Stimulated activated CD4-positive, alpha-beta T cell treated with anti-CD3 and anti-CD28 coated beads, Interleukin-1b, Interleukin-23, amount 100 ng/mL, for 48 hours (primary cell): ENCODE data around the gene SFTPB.

Source experiments
- DNase-seq: peaks from one replicate; pipeline ENCODE4 v3.0.0-alpha.2; 2020

Gene SFTPB

DNA sequence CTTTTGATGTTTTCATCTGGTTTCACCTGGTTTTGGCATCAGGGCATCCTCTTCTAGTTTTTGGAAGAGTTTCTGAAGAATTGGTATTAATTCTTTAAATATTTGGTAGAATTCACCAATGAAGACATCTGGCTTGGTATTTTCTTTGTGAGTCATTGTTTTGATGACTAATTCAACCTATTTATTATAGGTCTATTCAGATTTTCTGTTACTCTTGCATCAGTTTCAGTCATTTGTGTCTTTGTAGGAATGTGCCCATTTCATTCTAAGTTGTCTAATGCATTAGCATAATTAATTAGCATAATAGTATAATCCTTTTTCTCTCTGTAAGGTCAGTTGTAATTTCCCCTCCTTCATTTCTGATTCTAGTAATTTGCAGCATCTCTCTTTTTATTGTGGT lies 34.2 kb upstream of the SFTPB start:
- no peak for DNase-seq

GRCh38 chr2:85699325-85699724 lies 31.3 kb upstream of the SFTPB start:
- DNase-seq, result no peak

DNA sequence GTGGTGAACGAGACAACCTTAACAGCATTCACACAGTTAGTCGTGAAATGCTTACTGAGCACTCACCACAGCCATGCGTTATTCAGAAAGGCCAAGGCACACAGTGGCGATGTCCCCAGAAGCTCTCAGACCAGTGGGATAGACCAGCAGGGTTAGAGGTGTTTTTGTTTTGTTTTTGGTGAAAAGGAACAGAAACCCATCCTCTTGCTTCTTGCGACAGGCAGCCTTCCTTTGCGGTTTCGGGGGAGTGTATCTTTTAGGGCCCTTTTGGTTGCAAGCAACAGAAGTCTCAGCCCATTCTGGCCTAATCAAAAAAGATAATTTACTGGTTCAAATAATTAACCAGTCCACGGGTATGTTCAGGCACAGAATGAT lies 30.9 kb upstream of the SFTPB start:
- no peak for DNase-seq

- no peak for DNase-seq
These were observed 30.3 kb upstream of the SFTPB start for GRCh38 chr2:85698184-85698879.

DNA sequence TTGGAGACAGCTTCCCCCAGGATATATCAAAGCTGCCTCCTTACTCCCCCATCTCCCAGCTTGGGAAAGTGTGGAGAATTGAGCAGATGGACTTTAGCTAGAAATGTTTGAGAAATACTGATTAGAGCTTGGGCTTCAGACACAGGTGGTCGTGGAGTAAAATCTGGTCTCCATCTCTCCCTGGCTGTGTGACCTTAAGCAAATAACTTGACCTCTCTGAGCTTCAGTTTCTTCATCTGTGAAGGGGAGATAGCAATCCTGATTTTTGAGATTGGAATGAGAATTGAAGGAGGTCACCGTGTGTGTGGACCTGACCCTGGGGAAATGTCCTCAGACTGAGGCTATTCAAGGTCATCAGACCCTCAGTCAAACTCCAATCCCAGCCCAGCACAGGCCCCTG lies 29.7 kb upstream of the SFTPB start:
- no peak for DNase-seq

- DNase-seq, result no peak
These were observed 29.1 kb upstream of the SFTPB start for GRCh38 chr2:85697096-85697495.

DNA sequence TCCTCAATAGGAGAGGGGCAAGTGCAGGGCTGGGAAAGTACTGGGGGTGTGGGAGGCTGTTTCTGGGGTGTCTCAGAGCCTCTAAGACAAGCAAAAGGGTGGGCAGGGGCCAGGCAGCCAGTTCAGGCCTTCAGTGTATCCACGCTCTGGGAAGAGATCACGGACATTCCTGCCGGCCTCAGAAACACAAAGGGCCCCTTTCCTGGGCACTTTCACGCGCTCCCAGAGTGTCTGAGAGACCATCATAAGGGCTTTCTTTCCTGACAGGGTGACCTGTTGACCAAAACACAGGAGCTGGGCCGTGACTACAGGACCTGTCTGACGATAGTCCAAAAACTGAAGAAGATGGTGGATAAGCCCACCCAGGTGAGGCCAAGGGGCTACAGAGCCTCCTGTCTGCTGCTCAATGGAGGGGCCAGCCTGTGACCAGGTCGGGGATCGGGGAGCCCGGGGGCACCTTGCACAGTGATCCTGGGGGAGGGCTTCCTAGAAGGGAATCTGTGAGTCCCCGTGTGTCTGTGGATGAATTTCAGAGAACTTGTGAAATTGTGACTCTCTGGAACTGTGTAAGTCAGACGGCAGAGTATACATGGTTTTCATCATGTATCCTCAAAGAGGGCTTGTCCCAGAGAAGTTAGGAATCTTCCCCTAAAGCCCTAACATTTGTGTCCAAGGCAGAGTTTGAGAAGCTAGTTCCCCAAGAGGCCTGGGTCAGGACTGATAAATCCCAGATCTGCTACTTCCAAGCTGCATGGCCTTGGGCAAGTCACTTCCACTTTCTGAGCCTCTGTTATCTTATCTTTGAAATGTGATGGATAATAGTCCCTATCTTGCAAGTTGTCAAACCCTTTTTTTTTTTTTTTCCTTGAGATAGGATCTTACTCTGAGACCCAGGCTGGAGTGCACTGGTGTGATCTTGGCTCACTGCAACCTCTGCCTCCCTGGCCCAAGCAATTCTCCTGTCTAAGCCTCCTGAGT lies 28.0 kb upstream of the SFTPB start:
- no peak for DNase-seq

DNA sequence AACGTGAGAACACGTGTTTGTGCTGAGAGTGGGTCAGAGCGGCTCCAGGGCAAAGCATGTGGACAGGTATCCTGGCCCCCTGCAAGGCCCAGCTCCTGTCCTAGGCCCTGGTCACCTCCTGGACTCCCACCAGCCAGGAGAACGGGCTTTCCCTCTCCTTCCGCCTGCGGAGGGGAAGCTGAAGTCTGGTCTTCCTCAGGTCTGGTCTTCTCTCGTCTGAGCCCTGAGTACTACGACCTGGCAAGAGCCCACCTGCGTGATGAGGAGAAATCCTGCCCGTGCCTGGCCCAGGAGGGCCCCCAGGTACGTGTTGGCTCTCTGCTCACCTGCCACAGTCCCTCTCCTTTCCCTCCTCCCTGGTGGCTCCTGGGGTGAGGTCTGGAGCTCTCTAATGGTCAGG lies 27.1 kb upstream of the SFTPB start:
- DNase-seq, result no peak

- no peak for DNase-seq
These were observed 26.3 kb upstream of the SFTPB start, which contains the start of gene GNLY for GRCh38 chr2:85694052-85695025. Gene GNLY (plus strand): TSS chr2:85694358. CDS start chr2:85694419, 61 bp downstream.

GRCh38 chr2:85692039-85692645 lies 24.1 kb upstream of the SFTPB start:
- no peak for DNase-seq

DNA sequence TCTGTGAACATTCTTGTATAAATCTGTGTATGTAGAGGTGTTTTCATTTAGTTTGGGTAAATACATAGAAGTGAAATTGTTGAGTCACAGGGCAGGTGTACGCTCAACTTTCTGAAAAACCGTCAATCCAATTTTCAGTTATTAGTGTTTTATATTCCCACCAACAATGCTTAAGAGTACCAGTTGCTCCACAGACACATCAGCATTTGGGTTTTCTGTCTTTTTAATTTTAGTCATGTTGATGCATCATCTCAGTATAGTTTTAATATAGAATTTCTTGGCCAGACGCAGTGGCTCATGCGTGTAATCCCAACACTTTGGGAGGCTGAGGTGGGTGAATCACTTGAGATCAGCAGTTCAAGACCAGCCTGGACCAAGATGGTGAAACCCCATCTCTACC lies 22.9 kb upstream of the SFTPB start:
- no peak for DNase-seq

DNA sequence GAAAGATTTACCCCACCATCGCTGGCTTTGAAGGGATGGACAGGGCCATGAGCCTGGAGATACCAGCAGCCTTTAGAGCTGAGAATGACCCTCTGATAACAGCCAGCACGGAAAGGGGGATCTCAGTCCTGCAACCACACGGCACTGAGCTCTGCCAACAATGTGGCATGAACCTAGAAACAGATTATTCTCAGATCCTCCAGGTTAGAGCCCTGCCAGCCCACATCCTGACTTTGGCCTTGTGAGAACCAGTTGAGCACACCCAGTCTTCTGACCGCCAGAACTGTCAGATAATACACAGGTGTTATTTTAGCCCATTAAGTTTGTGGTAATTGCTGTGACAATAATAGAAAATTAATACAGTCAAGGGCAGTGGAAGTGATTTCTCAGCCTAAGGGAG lies 16.8 kb upstream of the SFTPB start:
- no peak for DNase-seq

DNA sequence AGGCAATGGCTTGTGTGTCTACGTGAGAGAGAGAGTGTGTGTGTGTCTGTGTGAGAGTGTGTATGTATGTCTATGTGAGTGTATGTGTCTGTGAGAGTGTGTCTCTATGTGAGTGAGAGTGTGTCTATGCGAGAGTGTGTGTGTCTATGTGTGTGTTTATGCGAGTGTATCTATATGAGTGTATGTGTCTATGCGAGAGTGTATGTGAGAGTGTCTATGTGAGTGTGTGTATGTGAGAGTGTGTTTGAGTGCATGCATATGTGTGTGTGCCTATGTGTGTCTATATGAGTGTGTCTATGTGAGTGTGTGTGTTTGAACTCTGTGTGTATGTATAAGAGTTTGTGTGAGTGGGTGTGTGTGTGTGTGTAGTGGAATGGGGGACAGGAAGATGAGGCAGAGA lies 16.4 kb upstream of the SFTPB start:
- no peak for DNase-seq

GRCh38 chr2:85682378-85682777 lies 14.4 kb upstream of the SFTPB start:
- no peak for DNase-seq

GRCh38 chr2:85681776-85682175 lies 13.8 kb upstream of the SFTPB start:
- no peak for DNase-seq

DNA sequence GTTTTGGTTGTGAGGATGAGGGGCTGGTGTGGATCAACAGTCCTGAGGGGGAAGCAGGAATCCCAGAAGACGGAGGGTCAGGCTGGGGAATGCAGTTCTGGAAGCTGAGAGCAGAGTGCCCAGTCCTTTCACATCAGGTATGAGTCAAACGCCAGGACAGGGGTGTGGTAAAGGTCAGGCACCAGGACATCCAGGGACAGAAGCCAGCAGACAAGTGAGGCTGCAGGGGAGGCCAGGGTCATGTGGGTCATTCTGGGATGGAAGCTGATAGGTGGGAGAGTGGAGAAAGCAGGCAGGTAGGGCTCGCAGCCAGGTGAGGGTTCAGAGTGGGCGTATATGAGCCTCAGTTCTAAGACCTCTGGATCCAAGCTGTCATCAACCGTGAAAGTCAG lies 13.4 kb upstream of the SFTPB start:
- no peak for DNase-seq

DNA sequence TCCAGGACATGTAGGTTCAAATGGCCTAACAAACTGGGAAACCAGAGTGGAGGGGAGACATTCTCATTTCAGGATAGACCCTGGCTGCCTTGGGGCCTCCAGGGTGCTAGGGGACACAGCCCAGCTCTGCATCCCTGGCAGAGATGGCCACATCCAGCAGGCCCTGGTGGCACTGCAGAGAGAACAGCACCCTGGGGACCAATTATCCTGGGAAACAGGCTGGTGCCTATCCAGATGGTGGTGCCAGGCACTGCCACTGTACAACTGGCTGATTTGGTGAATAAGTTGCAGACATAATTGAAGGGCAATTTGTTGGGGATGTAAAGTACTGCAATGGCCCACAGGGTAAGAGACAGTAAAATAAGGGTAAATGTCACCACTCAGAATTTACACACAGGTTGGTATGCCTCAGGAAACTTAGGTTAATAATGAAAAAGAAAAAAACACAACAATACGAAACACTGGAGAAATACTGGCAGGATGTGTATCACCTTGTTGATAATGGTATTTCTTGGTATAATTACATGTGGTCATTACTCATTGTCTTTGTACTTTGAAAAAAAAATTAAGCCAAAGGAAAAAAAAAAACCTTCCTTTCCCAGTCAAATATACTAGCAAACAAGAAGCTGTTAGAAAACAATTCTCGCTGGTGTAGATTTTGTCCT lies 12.8 kb upstream of the SFTPB start:
- DNase-seq, result no peak

DNA sequence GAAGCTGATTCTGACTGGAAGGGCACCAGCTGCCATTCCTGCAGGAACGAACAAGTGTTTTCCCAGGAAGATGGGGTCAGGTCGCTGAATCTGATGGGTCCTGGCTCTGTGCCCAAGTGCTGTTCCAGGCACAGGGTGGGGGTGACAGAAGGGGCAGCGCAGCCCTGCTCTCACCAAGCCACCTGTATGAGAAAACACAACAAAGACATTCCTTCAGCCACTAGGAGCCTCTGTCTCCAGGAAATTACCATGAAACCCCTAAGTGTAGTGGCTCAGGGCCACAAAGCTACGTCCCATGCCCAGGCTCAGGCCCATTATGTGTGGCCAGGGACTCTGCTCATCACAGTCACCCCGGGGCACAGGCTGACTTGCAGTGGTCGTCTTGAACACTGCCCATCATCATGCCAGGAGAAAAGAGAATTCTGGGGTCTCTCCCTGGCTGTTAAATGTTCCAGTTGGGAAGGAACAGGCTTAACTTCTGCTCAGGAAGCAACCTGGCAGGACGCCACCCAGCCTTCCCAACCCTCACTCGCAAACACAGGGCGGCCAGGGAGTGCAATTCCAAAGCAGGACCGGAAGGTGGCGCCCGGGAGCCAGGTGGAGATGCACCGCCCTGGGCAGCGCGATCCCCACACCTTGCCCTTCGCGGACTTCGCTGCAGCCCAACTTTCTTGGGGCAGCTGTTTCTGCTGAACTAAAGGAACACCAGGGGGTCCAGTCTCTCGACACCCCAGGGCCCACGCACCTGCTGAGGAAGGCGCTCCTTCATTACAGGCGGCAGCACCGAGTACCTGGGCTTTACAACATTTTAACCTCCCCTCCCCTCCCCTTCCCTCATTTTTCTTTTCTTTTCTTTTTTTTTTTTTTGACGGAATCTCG lies 11.0 kb upstream of the SFTPB start:
- peak; percentile 72 for DNase-seq

- no peak for DNase-seq
These were observed 10.4 kb upstream of the SFTPB start for GRCh38 chr2:85678377-85678776.

- DNase-seq, result no peak
These were observed 8.0 kb upstream of the SFTPB start for GRCh38 chr2:85675866-85676548.
